GM19099 (cell line): ENCODE measurements around the gene HINFP.

ENCODE experiments used
- POLR2A ChIP-seq: IDR thresholded peaks from 3 replicates; pipeline ENCODE4 v1.6.1; 2011; ENCODE audit warnings: low read depth; ENCODE audit not compliant: insufficient read length; ENCODE audit errors: extremely low read depth

The HINFP gene, protein sequence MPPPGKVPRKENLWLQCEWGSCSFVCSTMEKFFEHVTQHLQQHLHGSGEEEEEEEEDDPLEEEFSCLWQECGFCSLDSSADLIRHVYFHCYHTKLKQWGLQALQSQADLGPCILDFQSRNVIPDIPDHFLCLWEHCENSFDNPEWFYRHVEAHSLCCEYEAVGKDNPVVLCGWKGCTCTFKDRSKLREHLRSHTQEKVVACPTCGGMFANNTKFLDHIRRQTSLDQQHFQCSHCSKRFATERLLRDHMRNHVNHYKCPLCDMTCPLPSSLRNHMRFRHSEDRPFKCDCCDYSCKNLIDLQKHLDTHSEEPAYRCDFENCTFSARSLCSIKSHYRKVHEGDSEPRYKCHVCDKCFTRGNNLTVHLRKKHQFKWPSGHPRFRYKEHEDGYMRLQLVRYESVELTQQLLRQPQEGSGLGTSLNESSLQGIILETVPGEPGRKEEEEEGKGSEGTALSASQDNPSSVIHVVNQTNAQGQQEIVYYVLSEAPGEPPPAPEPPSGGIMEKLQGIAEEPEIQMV

DNA sequence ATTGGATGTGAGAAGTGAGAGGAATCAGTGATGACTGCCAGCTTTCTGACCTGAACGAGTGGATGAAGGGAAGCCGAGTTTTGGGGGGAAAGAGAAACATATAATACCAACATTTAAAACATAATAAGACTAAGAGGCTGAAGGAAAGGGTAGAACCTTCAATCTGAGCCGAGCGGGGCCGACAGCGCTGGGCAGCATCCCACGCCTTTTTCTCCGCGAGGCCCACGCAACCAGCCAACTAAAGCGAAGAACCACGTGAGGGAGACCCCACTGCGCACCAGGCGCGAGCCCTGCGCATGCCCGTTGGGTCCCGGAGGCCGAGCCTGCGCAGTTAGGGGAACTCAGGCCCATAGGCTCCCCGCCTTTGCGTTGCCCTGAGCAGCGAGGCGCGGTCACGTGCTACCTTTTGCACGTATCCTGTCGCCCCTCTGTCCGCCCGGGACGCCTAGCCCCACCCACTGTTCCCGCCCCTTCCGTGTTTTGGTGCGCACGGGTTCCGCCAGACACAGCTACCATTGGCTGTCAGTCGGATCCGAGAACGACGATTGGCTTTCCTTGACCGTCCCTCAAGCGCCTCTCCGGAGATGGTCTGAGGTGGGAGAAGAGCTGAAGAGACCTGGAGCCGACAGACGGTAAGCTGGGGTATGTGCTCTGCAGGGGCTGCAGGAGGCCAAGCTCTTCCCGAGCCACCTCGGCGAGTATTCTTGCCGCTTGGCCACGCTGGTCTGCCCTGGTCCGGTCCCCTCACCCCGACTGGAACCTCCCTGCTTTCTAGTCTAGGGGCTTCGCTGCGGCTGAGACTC is at the start of gene HINFP:
TSS of gene HINFP (plus strand) at position 573 of the 803 bp plus-strand sequence. CDS start 5,365 bp downstream, outside the sequence.
- peak; percentile 81 for TF ChIP-seq POLR2A

DNA sequence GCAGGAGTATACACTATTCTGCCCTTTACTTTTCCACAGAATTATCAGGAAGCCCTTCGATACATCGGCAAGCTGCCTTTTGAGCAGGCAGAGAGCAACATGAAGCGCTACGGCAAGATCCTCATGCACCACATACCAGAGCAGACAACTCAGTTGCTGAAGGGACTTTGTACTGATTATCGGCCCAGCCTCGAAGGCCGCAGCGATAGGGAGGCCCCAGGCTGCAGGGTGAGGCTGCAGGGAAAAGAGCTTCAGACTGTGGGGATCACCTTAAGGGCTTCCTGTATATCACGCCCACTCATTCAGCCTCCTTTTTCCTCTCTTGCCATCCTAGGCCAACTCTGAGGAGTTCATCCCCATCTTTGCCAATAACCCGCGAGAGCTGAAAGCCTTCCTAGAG is 43.5 kb upstream of the HINFP start:
- no peak for TF ChIP-seq POLR2A

DNA sequence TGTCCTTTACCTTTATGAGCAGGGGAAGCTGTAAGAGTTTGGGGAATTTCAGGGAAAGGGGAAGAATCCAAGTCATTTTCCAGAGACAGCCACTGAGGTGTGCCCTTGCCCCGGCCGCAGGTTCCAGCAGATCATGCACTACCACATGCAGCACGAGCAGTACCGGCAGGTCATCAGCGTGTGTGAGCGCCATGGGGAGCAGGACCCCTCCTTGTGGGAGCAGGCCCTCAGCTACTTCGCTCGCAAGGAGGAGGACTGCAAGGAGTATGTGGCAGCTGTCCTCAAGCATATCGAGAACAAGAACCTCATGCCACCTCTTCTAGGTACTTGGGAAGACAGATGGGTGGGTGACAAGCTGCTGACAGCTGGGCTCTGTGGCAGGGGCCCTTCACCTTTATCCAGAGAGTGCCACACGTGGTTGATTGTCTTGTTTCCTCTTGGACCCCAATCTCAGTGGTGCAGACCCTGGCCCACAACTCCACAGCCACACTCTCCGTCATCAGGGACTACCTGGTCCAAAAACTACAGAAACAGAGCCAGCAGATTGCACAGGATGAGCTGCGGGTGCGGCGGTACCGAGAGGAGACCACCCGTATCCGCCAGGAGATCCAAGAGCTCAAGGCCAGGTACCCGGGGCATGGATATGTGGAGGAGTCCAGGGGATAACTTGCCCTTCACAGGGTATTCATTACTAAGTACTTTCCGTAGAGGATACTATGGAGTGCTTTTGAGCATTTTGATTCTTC is 42.5 kb upstream of the HINFP start:
- no peak for TF ChIP-seq POLR2A

DNA sequence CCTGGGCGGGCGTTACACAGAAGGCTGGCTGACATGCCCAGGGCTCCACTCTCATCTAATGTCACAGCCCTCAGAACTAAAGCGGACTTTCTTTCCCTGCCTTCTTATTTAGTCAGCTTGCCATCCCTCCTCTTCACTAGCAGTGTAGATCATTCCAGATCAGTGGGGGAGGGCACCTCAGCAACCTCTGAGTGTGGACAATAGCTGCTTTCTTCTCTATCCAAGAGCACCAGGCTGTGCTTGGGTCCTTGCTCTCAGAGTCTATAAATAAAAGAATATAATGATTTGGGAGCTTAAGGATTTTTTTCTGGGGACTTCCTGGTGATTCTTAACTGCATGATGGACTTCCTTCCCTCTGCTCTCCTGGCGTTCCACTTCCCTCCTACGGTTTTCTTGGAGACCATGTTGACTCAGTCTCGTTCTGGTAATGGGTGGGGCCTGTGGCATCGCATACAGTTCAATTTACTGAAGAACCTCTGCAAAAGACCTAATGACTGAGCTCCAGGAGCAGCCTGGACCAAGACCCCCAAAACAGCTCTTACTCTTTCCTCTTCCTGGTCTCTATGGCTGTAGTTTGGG is 39.6 kb upstream of the HINFP start:
- no peak for TF ChIP-seq POLR2A

DNA sequence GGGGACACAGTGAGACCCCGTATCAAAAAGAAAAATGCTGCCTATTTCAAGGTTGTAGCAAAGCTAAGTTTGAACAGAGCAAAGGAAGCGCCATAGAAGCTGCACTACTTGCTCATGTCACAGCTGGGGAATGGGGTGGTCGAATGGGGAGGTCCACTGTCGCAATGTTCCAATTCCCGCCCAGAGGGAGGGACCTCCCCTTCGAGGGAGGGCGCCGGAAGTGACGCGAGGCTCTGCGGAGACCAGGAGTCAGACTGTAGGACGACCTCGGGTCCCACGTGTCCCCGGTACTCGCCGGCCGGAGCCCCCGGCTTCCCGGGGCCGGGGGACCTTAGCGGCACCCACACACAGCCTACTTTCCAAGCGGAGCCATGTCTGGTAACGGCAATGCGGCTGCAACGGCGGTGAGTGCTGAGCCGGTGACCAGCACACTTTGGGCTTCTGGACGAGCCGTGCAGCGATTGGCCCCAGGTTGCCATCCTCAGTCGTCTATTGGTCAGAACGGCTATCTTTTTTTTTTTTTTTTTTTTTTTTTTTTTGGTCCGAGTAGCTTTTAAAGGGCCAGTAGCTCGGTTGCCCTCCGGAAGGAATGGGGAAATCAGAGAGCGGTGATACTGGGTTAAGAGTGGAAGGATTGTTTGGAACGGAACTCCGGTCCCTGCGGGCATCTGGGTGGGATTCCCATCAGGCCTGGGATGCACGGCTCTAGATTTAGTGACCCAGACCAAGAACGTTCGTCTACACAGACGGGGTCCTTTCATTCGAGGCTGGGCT is 36.5 kb upstream of the HINFP start, which contains the start of gene HMBS:
TSS of gene HMBS (plus strand) at position 219 of the 774 bp plus-strand sequence. CDS start at position 372, 153 bp downstream.
- TF ChIP-seq POLR2A, result peak; percentile 89

DNA sequence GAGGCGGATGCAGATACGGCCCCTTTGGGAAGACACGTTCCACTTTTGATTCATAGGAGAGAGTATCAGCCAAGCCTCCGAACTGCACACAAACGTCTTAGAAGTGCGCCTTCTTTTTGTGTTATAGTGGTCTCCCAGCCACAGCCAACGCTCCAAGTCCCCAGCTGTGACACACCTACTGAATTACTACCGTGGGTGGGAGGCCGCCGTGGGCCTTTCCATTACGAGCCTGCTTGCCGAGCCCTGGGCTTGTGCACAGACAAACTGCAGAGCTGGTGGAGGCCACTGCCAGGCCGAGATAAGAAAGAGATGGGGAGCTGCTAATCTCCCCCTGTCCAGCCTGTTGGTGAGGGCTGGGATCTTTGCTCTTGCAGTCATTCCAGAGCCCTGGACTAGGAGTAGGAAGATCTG is 35.9 kb upstream of the HINFP start:
- TF ChIP-seq POLR2A, result no peak

DNA sequence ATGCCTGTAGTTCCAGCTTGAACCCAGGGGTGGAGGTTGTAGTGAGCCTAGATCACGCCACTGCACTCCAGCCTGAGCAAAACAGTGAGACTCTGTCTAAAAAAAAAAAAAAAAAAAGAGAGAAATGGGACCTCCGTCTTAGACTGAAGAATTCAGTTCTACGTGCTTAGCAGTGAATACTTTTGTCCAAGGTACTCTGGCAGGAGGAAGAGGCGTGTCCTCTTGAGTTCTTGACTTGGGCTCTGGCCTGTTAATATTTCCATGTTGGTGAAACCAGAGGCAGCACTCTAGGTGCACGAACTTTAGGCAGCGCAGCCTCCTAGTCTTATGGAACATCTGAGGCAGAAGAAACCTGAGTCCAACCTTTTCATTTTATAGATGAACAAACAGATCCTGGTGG is 34.3 kb upstream of the HINFP start:
- no peak for TF ChIP-seq POLR2A

DNA sequence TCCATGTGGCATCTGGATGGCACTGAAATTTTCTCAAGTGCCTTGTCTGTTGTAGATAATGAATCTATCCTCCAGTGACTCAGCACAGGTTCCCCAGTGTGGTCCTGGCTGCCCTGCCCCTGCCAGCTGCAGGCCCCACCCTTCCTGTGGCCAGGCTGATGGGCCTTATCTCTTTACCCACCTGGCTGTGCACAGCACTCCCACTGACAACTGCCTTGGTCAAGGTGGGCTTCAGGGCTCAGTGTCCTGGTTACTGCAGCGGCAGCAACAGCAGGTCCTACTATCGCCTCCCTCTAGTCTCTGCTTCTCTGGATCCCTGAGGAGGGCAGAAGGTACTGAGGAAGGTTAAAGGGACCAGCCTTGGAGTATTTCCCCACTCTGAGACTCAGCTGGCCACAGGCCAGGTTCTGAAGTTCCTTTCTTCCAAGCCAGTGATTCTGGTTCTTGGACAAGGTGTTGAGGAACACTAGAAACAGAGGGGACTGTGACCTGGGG is 33.6 kb upstream of the HINFP start:
- no peak for TF ChIP-seq POLR2A

DNA sequence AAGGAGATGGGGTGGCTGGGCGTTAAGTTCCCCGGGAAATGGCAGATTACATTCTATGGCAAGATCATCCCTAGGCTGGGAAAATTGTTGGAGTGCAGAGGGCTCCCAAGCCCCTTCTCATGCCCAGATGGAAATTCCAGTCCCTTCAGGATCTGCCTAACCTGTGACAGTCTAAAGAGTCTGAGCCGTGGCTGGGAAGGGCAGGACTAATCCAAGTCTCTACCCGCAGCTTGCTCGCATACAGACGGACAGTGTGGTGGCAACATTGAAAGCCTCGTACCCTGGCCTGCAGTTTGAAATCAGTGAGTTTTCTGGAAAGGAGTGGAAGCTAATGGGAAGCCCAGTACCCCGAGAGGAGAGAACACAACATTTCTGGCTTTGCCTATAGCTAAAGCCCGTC is 33.0 kb upstream of the HINFP start:
- TF ChIP-seq POLR2A, result no peak

DNA sequence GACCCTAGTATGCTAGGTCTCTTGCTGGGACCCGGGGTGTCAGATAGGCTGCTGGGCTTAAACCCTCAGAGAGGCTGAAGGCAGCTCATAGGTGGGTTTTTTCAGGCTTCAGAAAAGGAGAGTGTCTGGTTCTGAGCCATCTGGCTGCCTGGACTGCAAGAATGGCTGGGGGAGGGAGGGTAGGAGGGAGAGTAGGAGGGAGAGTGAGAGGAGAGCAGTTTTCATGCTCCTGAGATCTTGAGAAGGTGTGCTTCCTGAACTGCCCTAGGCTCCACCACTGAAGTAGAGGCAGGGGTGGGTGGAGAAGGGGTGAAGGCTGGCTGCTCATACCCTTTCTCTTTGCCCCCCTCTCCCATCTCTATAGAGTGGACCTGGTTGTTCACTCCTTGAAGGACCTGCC is 32.1 kb upstream of the HINFP start:
- no peak for TF ChIP-seq POLR2A

DNA sequence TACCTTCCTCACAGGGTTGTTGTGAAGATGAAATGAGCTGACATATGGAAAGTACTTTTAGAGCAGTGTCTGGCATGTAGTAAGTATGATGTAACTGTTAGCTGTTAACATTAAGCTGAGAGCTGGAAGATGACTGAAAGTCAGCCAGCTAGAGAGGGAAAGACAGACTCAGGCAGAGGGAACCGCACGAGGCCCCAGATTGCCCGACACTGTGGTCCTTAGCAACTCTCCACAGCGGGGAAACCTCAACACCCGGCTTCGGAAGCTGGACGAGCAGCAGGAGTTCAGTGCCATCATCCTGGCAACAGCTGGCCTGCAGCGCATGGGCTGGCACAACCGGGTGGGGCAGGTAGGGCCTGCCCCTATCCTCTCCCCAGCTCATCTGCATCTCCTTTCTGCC is 30.2 kb upstream of the HINFP start:
- no peak for TF ChIP-seq POLR2A

DNA sequence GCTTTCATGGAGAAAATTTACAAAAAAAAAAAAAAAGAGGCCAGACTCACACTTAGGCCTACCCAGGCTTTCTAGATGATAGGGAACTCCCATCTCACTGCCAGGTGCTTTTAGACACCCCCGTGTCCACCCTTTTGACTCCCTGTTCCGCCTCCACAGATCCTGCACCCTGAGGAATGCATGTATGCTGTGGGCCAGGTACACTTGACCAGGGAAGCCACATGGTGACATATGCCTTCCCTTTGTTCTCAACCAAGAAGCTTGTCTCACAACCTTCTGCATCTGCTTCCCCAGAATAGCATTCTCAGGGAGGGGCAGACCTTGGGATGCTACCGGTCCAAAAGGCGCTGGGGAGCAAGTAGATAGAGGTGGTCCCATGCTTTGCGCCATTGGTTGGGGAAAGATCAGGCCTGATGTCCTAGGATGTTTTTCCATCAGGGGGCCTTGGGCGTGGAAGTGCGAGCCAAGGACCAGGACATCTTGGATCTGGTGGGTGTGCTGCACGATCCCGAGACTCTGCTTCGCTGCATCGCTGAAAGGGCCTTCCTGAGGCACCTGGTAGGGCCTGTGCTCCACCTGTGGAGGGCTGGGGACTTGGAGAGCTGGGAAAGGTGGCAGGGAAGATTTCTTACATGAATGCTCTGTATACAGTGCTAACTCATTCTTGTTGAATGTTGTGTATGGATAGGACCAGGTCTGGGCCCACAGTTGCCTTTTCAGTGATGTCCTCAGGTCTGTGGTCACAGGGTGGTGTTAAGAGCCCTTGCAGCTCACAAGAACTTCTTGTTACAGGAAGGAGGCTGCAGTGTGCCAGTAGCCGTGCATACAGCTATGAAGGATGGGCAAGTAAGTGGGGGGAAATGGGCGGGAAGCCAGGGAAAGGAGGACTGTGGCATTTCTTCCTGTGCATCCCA is 29.2 kb upstream of the HINFP start:
- peak; percentile 38 for TF ChIP-seq POLR2A

DNA sequence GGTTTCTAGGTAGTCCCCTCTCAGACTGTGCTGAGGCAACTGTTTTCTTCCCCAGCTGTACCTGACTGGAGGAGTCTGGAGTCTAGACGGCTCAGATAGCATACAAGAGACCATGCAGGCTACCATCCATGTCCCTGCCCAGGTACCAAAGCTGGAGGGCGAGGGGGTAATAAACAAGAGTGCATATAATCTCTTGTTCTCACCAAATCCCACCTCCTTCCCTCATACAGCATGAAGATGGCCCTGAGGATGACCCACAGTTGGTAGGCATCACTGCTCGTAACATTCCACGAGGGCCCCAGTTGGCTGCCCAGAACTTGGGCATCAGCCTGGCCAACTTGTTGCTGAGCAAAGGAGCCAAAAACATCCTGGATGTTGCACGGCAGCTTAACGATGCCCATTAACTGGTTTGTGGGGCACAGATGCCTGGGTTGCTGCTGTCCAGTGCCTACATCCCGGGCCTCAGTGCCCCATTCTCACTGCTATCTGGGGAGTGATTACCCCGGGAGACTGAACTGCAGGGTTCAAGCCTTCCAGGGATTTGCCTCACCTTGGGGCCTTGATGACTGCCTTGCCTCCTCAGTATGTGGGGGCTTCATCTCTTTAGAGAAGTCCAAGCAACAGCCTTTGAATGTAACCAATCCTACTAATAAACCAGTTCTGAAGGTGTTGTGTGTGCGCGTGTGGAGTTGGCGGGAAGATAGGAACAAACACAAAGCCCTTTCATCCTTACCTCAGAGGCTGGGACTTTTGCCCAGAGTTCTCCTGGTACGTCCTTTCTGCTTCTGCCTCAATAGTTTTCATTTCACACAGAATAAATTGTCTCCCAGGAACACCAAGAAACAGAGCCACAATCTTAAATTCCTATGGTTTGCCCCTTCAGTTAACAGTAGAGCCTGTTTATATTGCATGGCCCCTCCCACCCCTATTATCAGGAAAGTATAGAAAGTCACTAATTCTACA is 28.2 kb upstream of the HINFP start:
- TF ChIP-seq POLR2A, result peak; percentile 35
